ENCODE measurements around the gene CYLD.

CYLD gene

DNA sequence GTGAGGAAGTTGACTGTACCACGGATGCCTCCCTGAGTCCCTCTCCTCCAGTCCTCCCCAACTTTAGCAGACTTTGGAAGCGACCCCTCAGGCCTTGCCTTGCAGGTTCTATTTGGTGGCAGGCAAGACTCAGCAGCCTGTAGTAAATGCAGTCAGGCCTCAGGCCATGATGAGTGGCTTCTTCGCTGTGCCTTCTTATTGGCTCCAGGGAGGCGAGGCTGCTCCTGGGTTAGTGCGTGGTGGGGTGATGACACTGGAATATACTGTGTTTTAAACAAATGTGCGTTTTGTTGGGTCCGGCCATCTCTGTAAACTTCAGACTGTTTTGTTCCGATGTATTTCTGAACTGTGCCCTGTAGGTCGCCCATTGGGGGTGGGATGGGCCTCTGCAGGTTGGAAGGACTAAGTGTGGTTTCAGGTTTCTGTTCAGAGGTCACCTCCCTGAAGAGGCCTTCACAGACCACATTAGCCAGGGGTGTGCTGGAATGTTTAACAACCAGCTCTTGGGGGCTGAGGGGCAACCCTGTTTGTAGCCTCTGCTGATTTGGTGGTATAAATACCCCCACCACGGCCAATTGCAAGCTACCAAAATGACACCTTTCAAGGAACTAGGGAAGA is 62.5 kb downstream of the CYLD start:
- WGBS: 91% methylated on average over 10 of the region's 10 CpGs
- Histone ChIP-seq H4K8ac (ENCODE audit: low read length) (no peak overlapping the region), H2BK15ac (ENCODE audit: low read depth, poor library complexity, severe bottlenecking) (no peak overlapping the region), H3K79me1 (replicated peaks; ENCODE audit: low read length, poor library complexity, severe bottlenecking) (no peaks in the 10 kb centered on the region), H3K23ac (ENCODE audit: low read length in 2 of 2) (no peak overlapping the region), H3K4me2 (ENCODE audit: low read length, poor library complexity, severe bottlenecking) (no peak overlapping the region), H3K4ac (ENCODE audit: low read depth in 1 of 2, low read length in 2 of 2) (no peak overlapping the region), H3K18ac (ENCODE audit: low read depth in 1 of 2, low read length in 2 of 2) (peak overlapping the region in 1 of 2 experiments; percentile 46), H3K9ac (ENCODE audit: low read length) (no peak overlapping the region), H2BK5ac (ENCODE audit: low read depth, low read length, poor library complexity, severe bottlenecking) (no peak overlapping the region), H3K4me3 (ENCODE audit: insufficient read depth in 1 of 2, low read depth in 1 of 2, low read length in 2 of 2) (no peak overlapping the region), H3K36me3 (ENCODE audit: control insufficient read depth in 1 of 2, insufficient read depth in 2 of 2, low read depth in 1 of 2, low read length in 2 of 2) (peaks cover 3 to 4% of the 10 kb centered on the region in 2 experiments), H4K91ac (ENCODE audit: low read length) (no peak overlapping the region), H2AK5ac (ENCODE audit: low read length, severe bottlenecking) (no peak overlapping the region), H3K9me3 (ENCODE audit: control insufficient read depth, low read length) (no peaks in the 10 kb centered on the region), H3K4me1 (ENCODE audit: control insufficient read depth, insufficient read depth, low read depth, low read length) (peaks cover 6% of the 10 kb centered on the region), H3K27ac (ENCODE audit: low read length, poor library complexity, severe bottlenecking) (no peak overlapping the region), H2BK120ac (ENCODE audit: low read depth, low read length) (no peak overlapping the region), H2BK12ac (ENCODE audit: low read length in 2 of 2) (no peak overlapping the region), H2AFZ (ENCODE audit: low read depth, low read length) (no peak overlapping the region), H3K27me3 (ENCODE audit: control insufficient read depth in 1 of 2, insufficient read depth in 1 of 2, low read length in 2 of 2) (peaks cover 0 to 12% of the 10 kb centered on the region in 2 experiments), H3K14ac (ENCODE audit: low read length in 2 of 2) (no peak overlapping the region)
- DNase-seq: no peak

DNA sequence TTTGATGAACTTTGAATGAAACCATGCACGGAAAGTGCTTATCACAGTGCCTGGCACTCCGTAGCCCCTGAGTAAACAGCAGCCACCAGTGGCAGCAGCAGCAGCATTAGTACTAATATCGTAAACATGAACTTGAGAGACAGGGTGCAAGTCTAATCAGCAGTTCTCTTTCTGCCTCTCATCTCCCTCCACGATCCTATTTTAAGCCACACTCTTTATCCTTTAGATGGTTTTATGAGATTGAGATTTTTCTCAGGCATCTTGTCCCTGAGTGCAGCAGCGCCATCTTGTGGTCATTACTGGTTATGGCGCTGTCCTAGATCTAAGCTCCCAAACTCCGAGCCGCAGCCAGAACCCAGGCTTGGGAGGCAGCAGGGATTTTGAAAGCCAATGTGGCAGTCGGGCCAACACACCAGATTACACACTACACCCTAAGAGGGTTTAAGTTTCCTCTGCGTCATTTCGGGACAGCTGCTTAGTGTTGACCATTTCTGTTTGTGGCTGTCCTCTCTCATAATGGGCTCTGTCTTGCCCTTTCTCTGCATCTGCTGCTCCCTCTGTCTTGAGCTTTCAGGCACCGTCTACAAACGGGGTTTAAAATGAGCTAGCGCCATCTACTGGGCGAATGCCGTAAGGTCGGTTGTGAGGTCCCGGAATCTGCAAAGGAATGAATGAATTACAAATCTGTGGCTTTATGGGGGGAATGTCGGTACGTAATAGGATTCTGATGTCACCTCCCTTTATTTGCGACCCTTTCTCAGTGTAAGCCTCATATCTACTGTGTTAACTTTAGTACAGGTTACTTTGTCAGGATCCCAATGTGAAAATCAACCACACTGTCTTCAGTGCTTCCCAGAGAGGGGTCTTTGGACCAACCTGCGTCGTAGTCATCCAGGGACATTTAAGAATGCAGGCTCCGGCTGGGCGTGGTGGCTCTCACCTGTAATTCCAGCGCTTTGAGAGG is 64.5 kb downstream of the CYLD start:
- WGBS: 19% methylated on average over 25 of the region's 26 CpGs
- H3K4ac ChIP-seq (ENCODE audit: low read depth in 1 of 2, low read length in 2 of 2): no peak overlapping the region

DNA sequence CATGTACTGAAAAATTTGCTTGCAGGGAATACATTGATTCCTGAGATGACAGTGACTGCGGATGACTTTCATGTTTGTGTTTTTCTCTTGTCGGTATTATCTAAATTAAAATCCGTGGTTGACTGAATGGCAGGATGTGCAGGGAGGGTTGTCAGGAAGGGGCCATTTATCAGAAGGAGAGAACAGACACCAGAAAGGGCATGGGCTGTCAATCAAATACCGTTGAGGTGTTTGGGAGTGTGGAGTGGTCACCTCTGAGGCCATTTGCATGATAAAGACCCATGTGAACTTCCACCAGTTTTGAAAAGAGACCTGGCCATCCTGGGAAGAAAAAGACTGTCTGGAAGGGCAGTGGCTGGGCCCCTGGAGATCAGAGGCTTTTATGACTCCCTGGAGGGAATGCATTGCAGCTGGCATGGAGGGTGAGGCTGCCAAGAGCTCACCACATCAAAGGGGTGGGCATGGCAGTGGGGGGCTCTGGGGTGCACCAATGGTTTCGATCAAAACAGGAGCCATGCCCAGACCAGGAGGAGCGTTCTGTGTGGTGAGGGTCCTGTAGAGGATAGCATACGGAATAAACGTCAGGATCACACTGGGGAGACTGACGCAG is 67.1 kb downstream of the CYLD start:
- Histone ChIP-seq H2BK120ac (ENCODE audit: low read depth, low read length) (no peak overlapping the region), H3K9me3 (ENCODE audit: control insufficient read depth, low read length) (no peaks in the 10 kb centered on the region), H3K9ac (ENCODE audit: low read length) (no peak overlapping the region), H3K4me2 (ENCODE audit: low read length, poor library complexity, severe bottlenecking) (no peak overlapping the region), H3K4me3 (ENCODE audit: insufficient read depth in 1 of 2, low read depth in 1 of 2, low read length in 2 of 2) (no peak overlapping the region), H3K27me3 (ENCODE audit: control insufficient read depth in 1 of 2, insufficient read depth in 1 of 2, low read length in 2 of 2) (peaks cover 0 to 23% of the 10 kb centered on the region in 2 experiments), H2AFZ (ENCODE audit: low read depth, low read length) (no peak overlapping the region), H3K79me1 (replicated peaks; ENCODE audit: low read length, poor library complexity, severe bottlenecking) (no peaks in the 10 kb centered on the region), H4K91ac (ENCODE audit: low read length) (no peak overlapping the region), H2BK12ac (ENCODE audit: low read length in 2 of 2) (no peak overlapping the region), H3K4me1 (ENCODE audit: control insufficient read depth, insufficient read depth, low read depth, low read length) (peaks cover 4% of the 10 kb centered on the region), H3K18ac (ENCODE audit: low read depth in 1 of 2, low read length in 2 of 2) (no peak overlapping the region), H3K23ac (ENCODE audit: low read length in 2 of 2) (no peak overlapping the region), H3K14ac (ENCODE audit: low read length in 2 of 2) (no peak overlapping the region), H3K27ac (ENCODE audit: low read length, poor library complexity, severe bottlenecking) (no peak overlapping the region), H2BK5ac (ENCODE audit: low read depth, low read length, poor library complexity, severe bottlenecking) (no peak overlapping the region), H3K4ac (ENCODE audit: low read depth in 1 of 2, low read length in 2 of 2) (no peak overlapping the region), H2BK15ac (ENCODE audit: low read depth, poor library complexity, severe bottlenecking) (no peak overlapping the region), H4K8ac (ENCODE audit: low read length) (no peak overlapping the region), H3K36me3 (ENCODE audit: control insufficient read depth in 1 of 2, insufficient read depth in 2 of 2, low read depth in 1 of 2, low read length in 2 of 2) (peaks cover 0 to 4% of the 10 kb centered on the region in 2 experiments), H2AK5ac (ENCODE audit: low read length, severe bottlenecking) (no peak overlapping the region)
- 72% methylated on average over 7 of the region's 9 CpGs for WGBS
- DNase-seq: no peak

More for the DNA sequence above, 64.5 kb downstream of the CYLD start:
- DNase-seq: peak; percentile 92
- H4K91ac ChIP-seq (ENCODE audit: low read length): no peak overlapping the region
- H3K9ac ChIP-seq (ENCODE audit: low read length): peak overlapping the region; percentile 57
- H3K14ac ChIP-seq (ENCODE audit: low read length in 2 of 2): no peak overlapping the region
- H2BK12ac ChIP-seq (ENCODE audit: low read length in 2 of 2): no peak overlapping the region
- H2AFZ ChIP-seq (ENCODE audit: low read depth, low read length): peak overlapping the region; percentile 73
- no peaks in the 10 kb centered on the region for H3K9me3 ChIP-seq (ENCODE audit: control insufficient read depth, low read length)
- H3K23ac ChIP-seq (ENCODE audit: low read length in 2 of 2): no peak overlapping the region
- H3K4me3 ChIP-seq (ENCODE audit: insufficient read depth in 1 of 2, low read depth in 1 of 2, low read length in 2 of 2): peak overlapping the region in 1 of 2 experiments; percentile 63
- H2BK120ac ChIP-seq (ENCODE audit: low read depth, low read length): no peak overlapping the region
- peaks cover 0 to 4% of the 10 kb centered on the region in 2 experiments for H3K36me3 ChIP-seq (ENCODE audit: control insufficient read depth in 1 of 2, insufficient read depth in 2 of 2, low read depth in 1 of 2, low read length in 2 of 2)
- H4K8ac ChIP-seq (ENCODE audit: low read length): no peak overlapping the region
- H3K27me3 ChIP-seq (ENCODE audit: control insufficient read depth in 1 of 2, insufficient read depth in 1 of 2, low read length in 2 of 2): peaks cover 0 to 23% of the 10 kb centered on the region in 2 experiments
- H2AK5ac ChIP-seq (ENCODE audit: low read length, severe bottlenecking): no peak overlapping the region
- H2BK15ac ChIP-seq (ENCODE audit: low read depth, poor library complexity, severe bottlenecking): no peak overlapping the region
- H3K4me1 ChIP-seq (ENCODE audit: control insufficient read depth, insufficient read depth, low read depth, low read length): peaks cover 4% of the 10 kb centered on the region
- H3K79me1 ChIP-seq (replicated peaks; ENCODE audit: low read length, poor library complexity, severe bottlenecking): no peaks in the 10 kb centered on the region
- peak overlapping the region in 1 of 2 experiments; percentile 37 for H3K18ac ChIP-seq (ENCODE audit: low read depth in 1 of 2, low read length in 2 of 2)
- H2BK5ac ChIP-seq (ENCODE audit: low read depth, low read length, poor library complexity, severe bottlenecking): no peak overlapping the region
- peak overlapping the region; percentile 80 for H3K4me2 ChIP-seq (ENCODE audit: low read length, poor library complexity, severe bottlenecking)
- no peak overlapping the region for H3K27ac ChIP-seq (ENCODE audit: low read length, poor library complexity, severe bottlenecking)

DNA sequence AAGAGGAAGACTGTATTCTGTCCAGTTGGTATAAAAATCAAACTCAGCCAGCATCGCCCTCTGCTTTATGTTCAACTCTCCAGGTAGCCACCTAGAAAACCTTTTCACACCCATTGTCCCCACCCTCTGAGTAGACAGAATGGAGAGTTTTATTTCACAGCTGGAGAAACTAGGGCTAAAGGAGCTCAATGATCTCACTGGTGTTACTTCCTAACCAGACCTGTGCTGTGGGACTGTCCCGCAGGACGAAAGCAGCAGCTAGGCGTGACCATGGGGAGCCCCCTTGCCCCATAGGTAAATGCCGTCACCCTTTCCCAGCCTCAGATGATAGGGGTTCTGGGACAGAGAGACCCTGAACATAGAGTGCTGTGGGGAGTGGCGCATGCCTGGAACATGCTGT is 67.7 kb downstream of the CYLD start:
- H2AFZ ChIP-seq (ENCODE audit: low read depth, low read length): no peak overlapping the region
- no peak overlapping the region for H3K4me2 ChIP-seq (ENCODE audit: low read length, poor library complexity, severe bottlenecking)
- no peak overlapping the region for H3K4me3 ChIP-seq (ENCODE audit: insufficient read depth in 1 of 2, low read depth in 1 of 2, low read length in 2 of 2)
- H3K27ac ChIP-seq (ENCODE audit: low read length, poor library complexity, severe bottlenecking): no peak overlapping the region
- H2BK120ac ChIP-seq (ENCODE audit: low read depth, low read length): no peak overlapping the region
- H3K23ac ChIP-seq (ENCODE audit: low read length in 2 of 2): no peak overlapping the region
- H3K9ac ChIP-seq (ENCODE audit: low read length): no peak overlapping the region
- no peak overlapping the region for H2BK5ac ChIP-seq (ENCODE audit: low read depth, low read length, poor library complexity, severe bottlenecking)
- no peak for DNase-seq
- no peak overlapping the region for H4K8ac ChIP-seq (ENCODE audit: low read length)
- no peak overlapping the region for H3K14ac ChIP-seq (ENCODE audit: low read length in 2 of 2)
- H3K27me3 ChIP-seq (ENCODE audit: control insufficient read depth in 1 of 2, insufficient read depth in 1 of 2, low read length in 2 of 2): peaks cover 0 to 23% of the 10 kb centered on the region in 2 experiments
- H3K36me3 ChIP-seq (ENCODE audit: control insufficient read depth in 1 of 2, insufficient read depth in 2 of 2, low read depth in 1 of 2, low read length in 2 of 2): no peaks in the 10 kb centered on the region
- H4K91ac ChIP-seq (ENCODE audit: low read length): no peak overlapping the region
- no peak overlapping the region for H3K18ac ChIP-seq (ENCODE audit: low read depth in 1 of 2, low read length in 2 of 2)
- no peak overlapping the region for H2BK12ac ChIP-seq (ENCODE audit: low read length in 2 of 2)
- no peak overlapping the region for H3K4ac ChIP-seq (ENCODE audit: low read depth in 1 of 2, low read length in 2 of 2)
- no peaks in the 10 kb centered on the region for H3K79me1 ChIP-seq (replicated peaks; ENCODE audit: low read length, poor library complexity, severe bottlenecking)
- H3K9me3 ChIP-seq (ENCODE audit: control insufficient read depth, low read length): no peaks in the 10 kb centered on the region
- H3K4me1 ChIP-seq (ENCODE audit: control insufficient read depth, insufficient read depth, low read depth, low read length): peaks cover 3% of the 10 kb centered on the region
- H2AK5ac ChIP-seq (ENCODE audit: low read length, severe bottlenecking): no peak overlapping the region
- no peak overlapping the region for H2BK15ac ChIP-seq (ENCODE audit: low read depth, poor library complexity, severe bottlenecking)
- 87% methylated on average over 5 of the region's 6 CpGs for WGBS
